Stomach (tissue), 4 donors: ENCODE measurements around the gene STX18.

Experiments used
- CTCF ChIP-seq, 7 experiments: fragments of 450-650 bp in 4 of 7; fragments of 200-600 bp in 3 of 7; sonication (generic) in 3 of 7; IDR thresholded peaks; one replicate each; pipeline ENCODE4 v1.5.1; 2016 to 2019; ENCODE audit warnings: antibody characterized with exemption in 7 of 7, control low read depth in 2 of 7, mild to moderate bottlenecking in 1 of 7
- EP300 ChIP-seq: sonication (generic); formaldehyde crosslinking; IDR thresholded peaks from one replicate; pipeline ENCODE4 v1.6.1; 2017; ENCODE audit warnings: antibody characterized with exemption
- POLR2A ChIP-seq, 4 donors: fragments of 450-650 bp; IDR thresholded peaks; one replicate each; pipeline ENCODE4 v1.6.1; 2016; ENCODE audit warnings: antibody characterized with exemption in 4 of 4, control low read depth in 2 of 4, mild to moderate bottlenecking in 1 of 4, moderate library complexity in 1 of 4
- POLR2AphosphoS5 ChIP-seq, 3 donors: sonication (generic); formaldehyde crosslinking; IDR thresholded peaks; one replicate each; pipeline ENCODE4 v1.6.1; 2016; ENCODE audit warnings: antibody characterized with exemption in 3 of 3

GRCh38 chr4:4406455-4407298, 135.2 kb downstream of the STX18 start:
- TF ChIP-seq POLR2AphosphoS5 (IDR thresholded peaks at IDR 0.05) (no peak), POLR2A (IDR thresholded peaks at IDR 0.05) (no peak), CTCF (IDR thresholded peaks at IDR 0.05) (no peak), EP300 (no peak)
